MCF 10A (cell line): ENCODE data around the gene TPRN. TPM values are rescaled to one million over a fixed set of nuclear protein-coding genes. Genes with fewer than 3 reads are reported as not detected.

Experiments used
- BruUV-seq: library from RNA; stranded (reverse); fragments of 400-500 nt; replicated peaks from 2 replicates; lab custom pipeline; 2021; lab: Mats Ljungman, UMichigan
- CTCF ChIA-PET: fragments of 300-600 bp; sonication (Branson Sonifier 250); formaldehyde crosslinking; extraction: SDS; loops from one replicate; lab custom pipeline; 2021; ENCODE audit warnings: antibody characterized with exemption, inconsistent platforms; lab: Yijun Ruan, JAX
- POLR2A ChIA-PET: fragments of 300-600, 350-650 bp; sonication (Branson Sonifier 250); formaldehyde crosslinking; extraction: SDS; loops from one replicate; lab custom pipeline; 2020; ENCODE audit warnings: antibody characterized with exemption, inconsistent platforms; lab: Yijun Ruan, JAX
- DNase-seq: peaks from one replicate; pipeline ENCODE4 v3.0.0-alpha.2; 2018; ENCODE audit not compliant: unreplicated experiment
- H3K27ac Mint-ChIP-seq: one replicate; pipeline ENCODE4 v1.8.0; 2022; ENCODE audit warnings: mild to moderate bottlenecking, low read depth, mixed read lengths; ENCODE audit not compliant: unreplicated experiment
- H3K27me3 Mint-ChIP-seq: one replicate; pipeline ENCODE4 v1.8.0; 2022; ENCODE audit warnings: mixed read lengths; ENCODE audit not compliant: insufficient read depth, unreplicated experiment
- H3K36me3 Mint-ChIP-seq: one replicate; pipeline ENCODE4 v1.8.0; 2022; ENCODE audit warnings: mild to moderate bottlenecking, moderate library complexity, mixed read lengths; ENCODE audit not compliant: insufficient read depth, unreplicated experiment
- H3K4me1 Mint-ChIP-seq: one replicate; pipeline ENCODE4 v1.8.0; 2022; ENCODE audit warnings: mixed read lengths; ENCODE audit not compliant: insufficient read depth, unreplicated experiment
- H3K4me3 Mint-ChIP-seq: one replicate; pipeline ENCODE4 v1.8.0; 2022; ENCODE audit warnings: mild to moderate bottlenecking, moderate library complexity, mixed read lengths; ENCODE audit not compliant: unreplicated experiment
- H3K9me3 Mint-ChIP-seq: one replicate; pipeline ENCODE4 v1.8.0; 2022; ENCODE audit warnings: mixed read lengths; ENCODE audit not compliant: unreplicated experiment
- intact Hi-C: fragments of 100-400 bp; cut with micrococcal nuclease; formaldehyde crosslinking; loops from 2 replicates; pipeline ENCODE4 v1.14.1; 2022
- total RNA-seq: library from RNA; stranded (reverse); gene quantifications from 2 replicates; pipeline ENCODE4 v1.2.3, GENCODE V29; 2022
- TF ChIP-seq, protein P1 (sequence below): fragments of 200-600 bp; IDR thresholded peaks from one replicate; pipeline ENCODE4 v1.8.0; 2022; ENCODE audit warnings: antibody characterized with exemption, mild to moderate bottlenecking; ENCODE audit not compliant: unreplicated experiment

TPRN gene
- total RNA-seq, 1 experiment from 2014 or later: 13.4 TPM

DNA sequence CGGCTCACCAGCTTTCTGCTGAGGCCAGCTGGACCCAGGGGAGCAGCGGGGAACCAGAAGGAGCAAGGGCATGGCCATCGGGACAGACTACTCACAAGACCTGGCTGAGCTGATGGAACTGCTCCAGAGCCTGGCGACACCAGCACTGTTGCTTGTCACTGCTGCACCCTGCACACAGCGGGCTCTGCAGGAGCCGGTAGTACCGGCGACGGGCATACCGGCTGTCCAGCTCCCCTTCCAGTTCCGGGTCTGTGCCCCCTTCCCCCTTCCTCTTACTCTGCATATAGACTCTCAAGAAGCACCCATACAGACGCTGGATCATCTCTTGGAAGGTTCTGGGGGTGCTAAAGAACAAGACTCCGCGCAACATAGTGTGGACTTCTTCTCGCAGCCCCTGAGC lies 13.2 kb downstream of the TPRN start:
- intact Hi-C loops: no loop called here
- BruUV-seq: no TSS peak
- DNase-seq: no peak
- ChIA-PET POLR2A (interaction anchor here (0.6 to 3.7 kb wide), 15 partner anchors 11 to 125 kb away, joined by 3 to 57 read pairs (median 7); partner anchors contain the start of genes CYSRT1, GRIN1, MAN1B1 and NDOR1), CTCF (interaction anchor here (1.1 to 2.4 kb wide), 3 partner anchors 18 to 65 kb away, joined by 3 to 9 read pairs (median 3); partner anchors contain the start of genes NDOR1 and TMEM203)
- TF ChIP-seq, protein P1, sequence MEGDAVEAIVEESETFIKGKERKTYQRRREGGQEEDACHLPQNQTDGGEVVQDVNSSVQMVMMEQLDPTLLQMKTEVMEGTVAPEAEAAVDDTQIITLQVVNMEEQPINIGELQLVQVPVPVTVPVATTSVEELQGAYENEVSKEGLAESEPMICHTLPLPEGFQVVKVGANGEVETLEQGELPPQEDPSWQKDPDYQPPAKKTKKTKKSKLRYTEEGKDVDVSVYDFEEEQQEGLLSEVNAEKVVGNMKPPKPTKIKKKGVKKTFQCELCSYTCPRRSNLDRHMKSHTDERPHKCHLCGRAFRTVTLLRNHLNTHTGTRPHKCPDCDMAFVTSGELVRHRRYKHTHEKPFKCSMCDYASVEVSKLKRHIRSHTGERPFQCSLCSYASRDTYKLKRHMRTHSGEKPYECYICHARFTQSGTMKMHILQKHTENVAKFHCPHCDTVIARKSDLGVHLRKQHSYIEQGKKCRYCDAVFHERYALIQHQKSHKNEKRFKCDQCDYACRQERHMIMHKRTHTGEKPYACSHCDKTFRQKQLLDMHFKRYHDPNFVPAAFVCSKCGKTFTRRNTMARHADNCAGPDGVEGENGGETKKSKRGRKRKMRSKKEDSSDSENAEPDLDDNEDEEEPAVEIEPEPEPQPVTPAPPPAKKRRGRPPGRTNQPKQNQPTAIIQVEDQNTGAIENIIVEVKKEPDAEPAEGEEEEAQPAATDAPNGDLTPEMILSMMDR: no peak
- Mint-ChIP-seq H3K4me1 (peaks cover 10% of the 10 kb centered on the region), H3K36me3 (peaks cover 31% of the 10 kb centered on the region), H3K4me3 (peak overlapping the region; percentile 94), H3K27ac (peak overlapping the region; percentile 95), H3K9me3 (no peaks in the 10 kb centered on the region), H3K27me3 (no peaks in the 10 kb centered on the region)

DNA sequence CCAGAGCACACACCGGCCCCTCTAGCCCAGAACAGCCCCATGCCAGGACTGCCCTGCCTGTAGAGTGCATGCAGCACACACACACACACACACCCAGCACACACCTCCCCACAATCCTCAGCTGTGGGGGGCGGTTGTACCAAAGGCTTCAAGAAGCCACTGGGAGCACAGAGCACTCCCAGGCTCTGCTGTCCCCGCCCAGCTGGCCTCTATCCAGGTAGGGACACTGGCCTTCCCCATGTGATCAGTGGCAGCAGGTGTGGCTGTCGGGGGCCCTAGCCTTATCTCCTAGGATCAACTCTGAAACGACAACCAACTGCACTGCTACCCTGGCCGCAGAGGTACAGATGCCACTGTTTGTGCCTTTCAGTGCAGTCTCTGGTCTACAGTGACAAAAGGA lies 14.2 kb downstream of the TPRN start:
- ChIA-PET CTCF (interaction anchor here (0.5 kb wide), 1 partner anchor 51 kb away, joined by 3 read pairs; no protein-coding TSS in a partner anchor), POLR2A (interaction anchor here (3.7 kb wide), 1 partner anchor 56 kb away, joined by 41 read pairs; no protein-coding TSS in a partner anchor)
- H3K36me3 Mint-ChIP-seq: peaks cover 34% of the 10 kb centered on the region

DNA sequence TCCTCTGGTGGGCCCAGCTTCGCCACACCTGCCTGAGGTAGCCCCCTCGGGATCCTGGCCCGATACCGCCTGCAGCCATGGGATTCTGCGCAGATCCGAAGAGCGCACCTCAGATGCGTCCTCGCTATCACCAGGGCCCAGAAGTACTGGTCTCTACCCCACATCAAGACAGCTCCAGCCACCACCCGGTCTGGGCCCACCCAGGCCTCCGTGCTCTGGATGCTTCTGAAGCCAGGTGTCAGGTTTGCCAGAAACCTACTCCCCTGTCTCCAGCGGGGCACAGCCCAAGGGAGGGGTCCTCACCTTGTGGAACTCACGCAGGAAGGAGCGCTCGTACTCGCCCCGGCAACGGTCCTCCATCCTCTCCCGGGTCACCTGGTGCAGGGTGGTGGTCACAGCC lies 14.6 kb downstream of the TPRN start:
- Mint-ChIP-seq H3K27me3 (no peaks in the 10 kb centered on the region), H3K4me1 (peaks cover 10% of the 10 kb centered on the region), H3K4me3 (no peak overlapping the region), H3K27ac (no peak overlapping the region), H3K36me3 (peaks cover 31% of the 10 kb centered on the region), H3K9me3 (no peaks in the 10 kb centered on the region)
- ChIA-PET POLR2A (no interaction called here), CTCF (no interaction called here)
- DNase-seq: no peak
- intact Hi-C loops: no loop called here
- BruUV-seq: no TSS peak
- TF ChIP-seq, protein P1: no peak

More for the DNA sequence above, 14.2 kb downstream of the TPRN start:
- no peaks in the 10 kb centered on the region for H3K9me3 Mint-ChIP-seq
- no peak for DNase-seq
- H3K27ac Mint-ChIP-seq: no peak overlapping the region
- H3K27me3 Mint-ChIP-seq: no peaks in the 10 kb centered on the region
- BruUV-seq: no TSS peak
- intact Hi-C loops: no loop called here
- TF ChIP-seq, protein P1: no peak
- H3K4me1 Mint-ChIP-seq: peaks cover 10% of the 10 kb centered on the region
- peak overlapping the region; percentile 94 for H3K4me3 Mint-ChIP-seq

DNA sequence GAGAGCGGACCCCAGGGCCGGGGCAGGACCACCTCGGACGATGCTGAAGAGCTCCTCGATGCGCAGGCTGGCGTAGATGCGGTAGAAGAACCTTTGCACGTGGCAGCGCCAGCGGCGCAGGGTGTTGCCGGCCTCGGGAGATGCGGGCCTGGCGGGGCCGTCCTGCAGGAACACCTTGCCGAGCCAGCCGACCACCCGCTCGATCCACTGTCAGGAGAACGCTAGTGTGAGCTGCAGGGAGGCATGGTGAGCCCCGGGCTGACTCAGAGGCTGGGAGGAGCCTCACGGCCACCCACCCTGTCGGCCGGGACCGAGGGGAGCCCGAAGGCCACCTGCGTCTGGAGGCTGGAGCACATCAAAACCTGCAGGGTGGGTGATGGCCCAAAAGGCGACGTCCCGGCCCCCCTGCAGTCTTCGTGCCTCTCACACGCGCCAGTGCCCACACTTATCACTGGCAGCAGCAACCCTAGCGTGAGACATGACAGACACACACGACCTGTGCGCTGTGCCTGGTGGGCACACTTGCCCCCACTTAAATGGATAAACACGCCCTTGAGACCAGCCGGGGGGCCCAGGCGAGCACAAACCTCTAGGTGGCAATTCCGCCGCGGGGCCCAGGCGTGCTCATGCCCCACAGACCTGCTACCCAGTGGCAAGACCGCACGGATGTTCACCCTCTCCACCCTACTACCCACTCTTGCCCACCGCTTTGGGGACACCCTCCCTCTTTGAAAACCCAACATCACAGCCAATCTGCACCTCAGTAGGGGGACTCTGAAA lies 15.5 kb downstream of the TPRN start:
- peaks cover 10% of the 10 kb centered on the region for H3K4me1 Mint-ChIP-seq
- no peak overlapping the region for H3K4me3 Mint-ChIP-seq
- no peak for DNase-seq
- H3K27me3 Mint-ChIP-seq: no peaks in the 10 kb centered on the region
- no TSS peak for BruUV-seq
- TF ChIP-seq, protein P1: no peak
- POLR2A ChIA-PET: no interaction called here
- CTCF ChIA-PET: interaction anchor here (0.6 kb wide), 1 partner anchor 121 kb away, joined by 5 read pairs; no protein-coding TSS in a partner anchor
- H3K9me3 Mint-ChIP-seq: no peaks in the 10 kb centered on the region
- peaks cover 26% of the 10 kb centered on the region for H3K36me3 Mint-ChIP-seq
- intact Hi-C loops: no loop called here
- no peak overlapping the region for H3K27ac Mint-ChIP-seq
